ENCODE results near the gene TRIM47. TPM values are rescaled to one million over a fixed set of nuclear protein-coding genes. Genes with fewer than 3 reads are reported as not detected.
"Not testable (repeated sequence)": the region's sequence is repeated elsewhere in the genome, so short reads cannot be mapped to it uniquely, and the experiment has no call there.

The TRIM47 gene
- total RNA-seq, 2 experiments from 2014 or later = 8.1 to 9.6 TPM

GRCh38 chr17:75872434-75873351, 5.7 kb downstream of the TRIM47 start:
- CTCF ChIA-PET = interaction anchor here (0.6 to 2.0 kb wide), 6 partner anchors 10 to 25 kb away, joined by 3 to 11 read pairs (median 6); partner anchors contain the start of gene WBP2
- no peaks in the 10 kb centered on the region for H3K27me3 Mint-ChIP-seq (ENCODE audit: low read depth)
- H3K9me3 Mint-ChIP-seq = no peaks in the 10 kb centered on the region
- H3K36me3 Mint-ChIP-seq (ENCODE audit: low read depth) = peaks cover 4% of the 10 kb centered on the region
- peaks cover 29% of the 10 kb centered on the region for H3K4me1 Mint-ChIP-seq (ENCODE audit: low read depth)
- DNase-seq = peak; percentile 36
- H3K27ac Mint-ChIP-seq = peak overlapping the region; percentile 36
- intact Hi-C loops (cut with micrococcal nuclease) = no loop called here
- no peak overlapping the region for H3K4me3 Mint-ChIP-seq

- peaks cover 18% of the 10 kb centered on the region for H3K4me1 Mint-ChIP-seq (ENCODE audit: low read depth)
- H3K27ac Mint-ChIP-seq; H3K36me3 Mint-ChIP-seq (ENCODE audit: low read depth); H3K27me3 Mint-ChIP-seq (ENCODE audit: low read depth); H3K9me3 Mint-ChIP-seq; H3K4me3 Mint-ChIP-seq; DNase-seq; intact Hi-C loops (cut with micrococcal nuclease): not testable (repeated sequence)
- CTCF ChIA-PET = interaction anchor here (2.2 kb wide), 1 partner anchor 9 kb away, joined by 12 read pairs; no protein-coding TSS in a partner anchor
Measured at GRCh38 chr17:75870228-75870627, 8.2 kb downstream of the TRIM47 start.

GRCh38 chr17:75869282-75870141, 8.9 kb downstream of the TRIM47 start:
- Mint-ChIP-seq H3K9me3 (no peaks in the 10 kb centered on the region), H3K36me3 (ENCODE audit: low read depth) (no peaks in the 10 kb centered on the region), H3K27me3 (ENCODE audit: low read depth) (no peaks in the 10 kb centered on the region), H3K4me1 (ENCODE audit: low read depth) (peaks cover 26% of the 10 kb centered on the region), H3K4me3 (no peak overlapping the region), H3K27ac (no peak overlapping the region)
- CTCF ChIA-PET = interaction anchor here (2.2 kb wide), 1 partner anchor 9 kb away, joined by 12 read pairs; no protein-coding TSS in a partner anchor
- intact Hi-C loops (cut with micrococcal nuclease) = no loop called here
- DNase-seq = no peak

GRCh38 chr17:75868730-75869281, 9.6 kb downstream of the TRIM47 start:
- H3K9me3 Mint-ChIP-seq; H3K27me3 Mint-ChIP-seq (ENCODE audit: low read depth); H3K27ac Mint-ChIP-seq; DNase-seq; CTCF ChIA-PET; intact Hi-C loops (cut with micrococcal nuclease); H3K36me3 Mint-ChIP-seq (ENCODE audit: low read depth); H3K4me3 Mint-ChIP-seq: not testable (repeated sequence)
- peaks cover 32% of the 10 kb centered on the region for H3K4me1 Mint-ChIP-seq (ENCODE audit: low read depth)

GRCh38 chr17:75865404-75866188, 12.8 kb downstream of the TRIM47 start:
- H3K4me3 Mint-ChIP-seq; intact Hi-C loops (cut with micrococcal nuclease); H3K36me3 Mint-ChIP-seq (ENCODE audit: low read depth): not testable (repeated sequence)

GRCh38 chr17:75864887-75865286, 13.5 kb downstream of the TRIM47 start:
- H3K9me3 Mint-ChIP-seq; H3K27me3 Mint-ChIP-seq (ENCODE audit: low read depth); intact Hi-C loops (cut with micrococcal nuclease); H3K4me3 Mint-ChIP-seq; H3K36me3 Mint-ChIP-seq (ENCODE audit: low read depth): not testable (repeated sequence)
- peak; percentile 33 for DNase-seq
- Mint-ChIP-seq H3K27ac (peak overlapping the region; percentile 78), H3K4me1 (ENCODE audit: low read depth) (peaks cover 18% of the 10 kb centered on the region)
- CTCF ChIA-PET = interaction anchor here (0.8 to 1.7 kb wide), 5 partner anchors 9 to 32 kb away, joined by 4 to 6 read pairs (median 5); partner anchors contain the start of genes TRIM65 and WBP2

More at GRCh38 chr17:75865404-75866188, 12.8 kb downstream of the TRIM47 start:
- CTCF ChIA-PET = interaction anchor here (0.8 to 1.7 kb wide), 4 partner anchors 10 to 31 kb away, joined by 4 to 6 read pairs (median 5); partner anchors contain the start of genes TRIM65 and WBP2
- H3K27me3 Mint-ChIP-seq (ENCODE audit: low read depth); H3K9me3 Mint-ChIP-seq; H3K27ac Mint-ChIP-seq; DNase-seq: not testable (repeated sequence)
- H3K4me1 Mint-ChIP-seq (ENCODE audit: low read depth) = peaks cover 18% of the 10 kb centered on the region

GRCh38 chr17:75864448-75864871, 13.9 kb downstream of the TRIM47 start:
- H3K36me3 Mint-ChIP-seq (ENCODE audit: low read depth) = no peaks in the 10 kb centered on the region
- peak overlapping the region; percentile 78 for H3K27ac Mint-ChIP-seq
- H3K27me3 Mint-ChIP-seq (ENCODE audit: low read depth) = no peaks in the 10 kb centered on the region
- CTCF ChIA-PET = interaction anchor here (0.8 to 1.7 kb wide), 5 partner anchors 9 to 32 kb away, joined by 4 to 6 read pairs (median 5); partner anchors contain the start of genes TRIM65 and WBP2
- intact Hi-C loops (cut with micrococcal nuclease) = no loop called here
- peaks cover 19% of the 10 kb centered on the region for H3K4me1 Mint-ChIP-seq (ENCODE audit: low read depth)
- DNase-seq = peak; percentile 77
- no peaks in the 10 kb centered on the region for H3K9me3 Mint-ChIP-seq
- H3K4me3 Mint-ChIP-seq = no peak overlapping the region

GRCh38 chr17:75861927-75862317, 16.5 kb downstream of the TRIM47 start:
- intact Hi-C loops (cut with micrococcal nuclease) = no loop called here
- Mint-ChIP-seq H3K4me3 (no peak overlapping the region), H3K27me3 (ENCODE audit: low read depth) (no peaks in the 10 kb centered on the region), H3K27ac (no peak overlapping the region), H3K9me3 (no peaks in the 10 kb centered on the region), H3K36me3 (ENCODE audit: low read depth) (no peaks in the 10 kb centered on the region), H3K4me1 (ENCODE audit: low read depth) (peaks cover 33% of the 10 kb centered on the region)
- no peak for DNase-seq
- CTCF ChIA-PET = interaction anchor here (0.5 to 6.3 kb wide), 22 partner anchors 8 to 443 kb away, joined by 3 to 66 read pairs (median 4); partner anchors contain the start of genes GALK1, SMIM5, TRIM47 and TRIM65

GRCh38 chr17:75859358-75859757, 19.0 kb downstream of the TRIM47 start:
- H3K27me3 Mint-ChIP-seq (ENCODE audit: low read depth); DNase-seq; H3K27ac Mint-ChIP-seq; H3K4me3 Mint-ChIP-seq; H3K9me3 Mint-ChIP-seq; intact Hi-C loops (cut with micrococcal nuclease); H3K36me3 Mint-ChIP-seq (ENCODE audit: low read depth): not testable (repeated sequence)
- peaks cover 30% of the 10 kb centered on the region for H3K4me1 Mint-ChIP-seq (ENCODE audit: low read depth)
- CTCF ChIA-PET = interaction anchor here (2.6 to 6.3 kb wide), 3 partner anchors 11 to 36 kb away, joined by 12 to 66 read pairs (median 14); partner anchors contain the start of genes TRIM47 and TRIM65

- no peaks in the 10 kb centered on the region for H3K9me3 Mint-ChIP-seq
- intact Hi-C loops (cut with micrococcal nuclease) = no loop called here
- H3K27ac Mint-ChIP-seq = peak overlapping the region; percentile 74
- H3K4me1 Mint-ChIP-seq (ENCODE audit: low read depth) = peaks cover 39% of the 10 kb centered on the region
- CTCF ChIA-PET = interaction anchor here (0.5 to 3.5 kb wide), 9 partner anchors 9 to 158 kb away, joined by 3 to 32 read pairs (median 4); partner anchors contain the start of gene UNC13D
- DNase-seq = no peak
- H3K36me3 Mint-ChIP-seq (ENCODE audit: low read depth) = no peaks in the 10 kb centered on the region
- H3K27me3 Mint-ChIP-seq (ENCODE audit: low read depth) = no peaks in the 10 kb centered on the region
- H3K4me3 Mint-ChIP-seq = no peak overlapping the region
Measured at GRCh38 chr17:75856062-75856756, 22.2 kb downstream of the TRIM47 start.

Measured in activated naive CD4-positive, alpha-beta T cell treated with anti-CD3 and anti-CD28 coated beads for 36 hours (primary cell).